Lower lobe of right lung (tissue), 2 donors: ENCODE data around the gene EFNB1. TPM values are rescaled to one million over a fixed set of nuclear protein-coding genes. Genes with fewer than 3 reads are reported as not detected.

Experiments used
- ATAC-seq, 2 donors: fragments of 200-7000 bp; cut with Tn5 transposase; one replicate each; pipeline ENCODE4 v1.9.1; 2020 to 2022; ENCODE audit warnings: mild to moderate bottlenecking in 2 of 2, moderate library complexity in 2 of 2
- DNase-seq: peaks from one replicate; pipeline ENCODE4 v3.0.0-alpha.2; 2020
- H3K27ac ChIP-seq: fragments of 200-600 bp; one replicate; pipeline ENCODE4 v1.8.0; 2022
- H3K27me3 ChIP-seq: fragments of 200-600 bp; one replicate; pipeline ENCODE4 v1.8.0; 2022; ENCODE audit warnings: low read depth
- H3K36me3 ChIP-seq: fragments of 200-600 bp; one replicate; pipeline ENCODE4 v1.8.0; 2022; ENCODE audit warnings: mild to moderate bottlenecking
- H3K4me1 ChIP-seq: fragments of 200-600 bp; one replicate; pipeline ENCODE4 v1.8.0; 2022
- H3K4me3 ChIP-seq: fragments of 200-600 bp; one replicate; pipeline ENCODE4 v1.8.0; 2022; ENCODE audit warnings: mild to moderate bottlenecking
- H3K9me3 ChIP-seq: fragments of 200-600 bp; one replicate; pipeline ENCODE4 v1.8.0; 2022
- intact Hi-C: fragments of 100-400 bp; cut with DNase I; formaldehyde crosslinking; loops from one replicate; pipeline ENCODE4 v1.11.0; 2022
- total RNA-seq: library from RNA; stranded (reverse); fragmentation: NEBNext Ultra II Directional; extraction: Animal tissue kit (Norgen Biotek cat#: 25700); gene quantifications from one replicate; pipeline ENCODE4 v1.2.1, GENCODE V29; 2021
- TF ChIP-seq, protein P1 (sequence below): fragments of 200-600 bp; IDR thresholded peaks from one replicate; pipeline ENCODE4 v1.8.0; 2022; ENCODE audit warnings: antibody characterized with exemption, mild to moderate bottlenecking
- donor health status: DM: no; HTN: yes; CAD: no; lungs with severe emphysema.

The EFNB1 gene
- total RNA-seq, 1 donor from 2014 or later: 36.5 TPM

DNA sequence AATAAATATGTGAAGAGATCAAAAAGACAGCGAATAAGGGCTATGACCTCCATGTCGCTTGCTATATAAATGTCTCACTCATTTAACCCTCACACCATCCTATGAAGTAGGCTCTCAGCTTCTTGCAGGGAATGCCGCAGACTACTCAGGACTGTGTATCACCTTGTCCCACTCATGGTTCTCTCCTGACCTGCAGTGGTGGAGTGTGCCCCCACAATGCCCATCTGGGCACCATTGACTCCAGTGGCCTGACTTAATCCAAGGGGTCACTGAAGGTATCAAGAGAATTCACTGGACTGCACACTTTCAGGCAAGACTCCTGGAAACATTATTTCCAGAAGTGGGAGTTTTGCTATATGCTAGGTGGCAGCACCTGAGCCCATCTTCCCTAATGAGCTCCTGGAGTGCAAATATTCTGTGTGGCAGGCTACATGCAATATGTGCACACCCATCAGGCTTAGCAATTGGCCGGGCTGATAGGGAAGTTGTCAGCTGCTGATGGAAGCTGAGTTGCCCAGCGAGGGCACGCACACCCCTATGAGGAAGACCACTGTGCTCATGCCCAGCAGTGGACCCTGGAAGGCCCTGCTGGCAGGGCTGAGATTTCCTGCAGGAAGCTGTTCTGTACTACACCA lies 8.2 kb upstream of the EFNB1 start:
- Histone ChIP-seq H3K4me1 (no peaks in the 10 kb centered on the region), H3K27me3 (no peaks in the 10 kb centered on the region), H3K4me3 (no peak overlapping the region), H3K27ac (no peak overlapping the region), H3K9me3 (no peaks in the 10 kb centered on the region), H3K36me3 (no peaks in the 10 kb centered on the region)
- intact Hi-C loops: no loop called here
- ATAC-seq (no peak), DNase-seq (no peak)
- TF ChIP-seq, protein P1, sequence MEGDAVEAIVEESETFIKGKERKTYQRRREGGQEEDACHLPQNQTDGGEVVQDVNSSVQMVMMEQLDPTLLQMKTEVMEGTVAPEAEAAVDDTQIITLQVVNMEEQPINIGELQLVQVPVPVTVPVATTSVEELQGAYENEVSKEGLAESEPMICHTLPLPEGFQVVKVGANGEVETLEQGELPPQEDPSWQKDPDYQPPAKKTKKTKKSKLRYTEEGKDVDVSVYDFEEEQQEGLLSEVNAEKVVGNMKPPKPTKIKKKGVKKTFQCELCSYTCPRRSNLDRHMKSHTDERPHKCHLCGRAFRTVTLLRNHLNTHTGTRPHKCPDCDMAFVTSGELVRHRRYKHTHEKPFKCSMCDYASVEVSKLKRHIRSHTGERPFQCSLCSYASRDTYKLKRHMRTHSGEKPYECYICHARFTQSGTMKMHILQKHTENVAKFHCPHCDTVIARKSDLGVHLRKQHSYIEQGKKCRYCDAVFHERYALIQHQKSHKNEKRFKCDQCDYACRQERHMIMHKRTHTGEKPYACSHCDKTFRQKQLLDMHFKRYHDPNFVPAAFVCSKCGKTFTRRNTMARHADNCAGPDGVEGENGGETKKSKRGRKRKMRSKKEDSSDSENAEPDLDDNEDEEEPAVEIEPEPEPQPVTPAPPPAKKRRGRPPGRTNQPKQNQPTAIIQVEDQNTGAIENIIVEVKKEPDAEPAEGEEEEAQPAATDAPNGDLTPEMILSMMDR: no peak

DNA sequence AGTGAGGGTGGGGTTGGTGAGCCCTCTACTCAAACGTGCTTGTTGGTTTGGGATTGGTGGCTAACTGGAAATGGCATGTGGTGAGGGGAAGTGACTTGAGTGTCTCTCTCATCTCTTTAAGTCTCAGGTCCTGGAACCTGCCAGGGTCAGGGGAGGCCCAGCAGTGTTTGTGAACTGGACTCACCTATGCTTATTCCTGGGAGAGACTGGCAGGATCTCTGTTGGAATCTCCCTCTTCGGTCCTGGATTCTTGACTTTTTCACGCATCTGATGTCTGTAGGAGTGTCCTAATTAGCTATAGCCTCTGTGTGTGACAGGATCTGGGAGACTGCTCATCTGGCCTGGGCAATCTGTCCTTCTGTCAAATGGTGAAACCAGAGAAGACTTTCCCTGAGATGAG lies 7.2 kb upstream of the EFNB1 start:
- no peak overlapping the region for H3K4me3 ChIP-seq
- no peak for DNase-seq
- H3K27ac ChIP-seq: no peak overlapping the region
- H3K4me1 ChIP-seq: no peaks in the 10 kb centered on the region
- TF ChIP-seq, protein P1: no peak
- no peak for ATAC-seq
- no peaks in the 10 kb centered on the region for H3K36me3 ChIP-seq
- H3K27me3 ChIP-seq: no peaks in the 10 kb centered on the region
- H3K9me3 ChIP-seq: no peaks in the 10 kb centered on the region
- intact Hi-C loops: no loop called here

DNA sequence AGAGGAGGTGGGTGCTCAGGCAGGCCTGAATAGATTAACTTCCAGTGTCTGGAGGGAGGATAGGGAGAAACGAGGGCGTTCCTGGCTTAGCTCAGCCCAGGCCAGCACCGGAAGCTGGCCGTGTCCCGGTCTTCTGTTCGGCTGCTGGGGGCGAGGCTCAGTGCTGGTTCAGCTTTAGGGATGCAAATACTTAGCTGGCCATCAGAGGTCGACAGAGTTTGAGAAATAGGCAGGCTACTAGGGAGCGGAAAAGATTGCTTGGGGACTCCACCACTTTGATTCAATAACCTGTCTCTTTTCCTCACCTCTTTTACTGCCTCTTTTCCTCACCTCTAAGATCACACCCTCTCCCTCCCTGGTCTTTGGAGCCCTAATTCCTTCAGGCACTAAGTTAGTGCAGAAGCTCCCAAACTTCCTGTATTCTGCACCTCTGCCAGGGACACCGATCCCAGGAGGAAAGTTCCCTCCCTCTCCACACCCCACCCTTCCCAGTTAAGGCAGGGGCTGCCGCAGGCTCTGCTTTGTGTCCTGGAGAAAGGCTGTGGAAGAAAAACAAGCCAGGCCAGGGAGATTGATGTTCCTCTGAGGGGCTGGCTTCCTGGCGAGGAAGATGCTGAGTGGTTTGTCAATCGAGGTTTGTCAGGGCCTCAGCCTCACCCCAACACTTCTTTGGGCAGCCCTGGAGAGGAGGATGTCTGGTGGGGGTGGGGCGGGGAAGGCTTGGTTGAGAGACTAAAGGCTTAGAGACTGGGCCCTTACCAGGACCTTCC lies 6.0 kb upstream of the EFNB1 start:
- Histone ChIP-seq H3K4me3 (no peak overlapping the region), H3K9me3 (no peaks in the 10 kb centered on the region), H3K36me3 (no peaks in the 10 kb centered on the region), H3K4me1 (no peaks in the 10 kb centered on the region), H3K27me3 (no peaks in the 10 kb centered on the region), H3K27ac (no peak overlapping the region)
- intact Hi-C loops: no loop called here
- DNase-seq (no peak), ATAC-seq (peak; percentile 58 to 71)
- TF ChIP-seq, protein P1: peak; percentile 46

DNA sequence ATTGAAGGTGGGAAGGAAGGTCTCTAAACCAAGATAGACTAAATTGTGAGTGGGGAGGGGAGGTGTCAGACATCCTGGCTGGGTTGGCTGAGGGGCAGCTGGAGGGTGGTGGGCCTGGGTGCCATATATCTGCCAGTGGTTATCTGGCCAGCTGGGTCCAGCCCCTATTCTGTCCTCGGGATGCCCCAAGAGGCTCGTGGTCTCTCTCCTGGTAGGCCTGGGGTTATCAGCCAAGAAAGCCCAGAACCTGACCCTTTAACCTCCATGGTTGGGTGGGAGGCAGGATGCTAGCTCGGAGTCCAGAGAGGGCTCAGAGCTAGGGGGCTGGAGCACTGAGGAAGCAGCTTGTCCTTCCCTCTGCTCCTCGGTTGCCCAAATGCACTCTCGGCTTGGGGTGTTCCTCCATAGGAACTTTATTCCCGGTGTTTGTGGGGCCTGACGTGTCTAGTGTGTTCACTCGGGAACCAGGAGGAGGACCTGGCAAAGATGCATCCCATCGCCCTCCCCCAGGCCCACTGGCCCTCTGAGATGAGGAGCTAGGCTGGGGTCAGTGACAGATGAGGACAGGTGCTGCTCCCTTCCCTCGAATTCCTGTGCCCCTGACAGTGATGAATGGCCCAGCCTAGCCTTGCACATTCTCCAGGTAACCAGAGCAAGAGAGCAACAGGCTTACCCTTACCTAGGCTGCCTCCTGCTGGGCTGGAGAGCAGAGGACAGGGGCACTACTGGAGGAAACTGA lies 5.2 kb upstream of the EFNB1 start:
- ATAC-seq (no peak), DNase-seq (no peak)
- Histone ChIP-seq H3K36me3 (no peaks in the 10 kb centered on the region), H3K4me3 (no peak overlapping the region), H3K9me3 (no peaks in the 10 kb centered on the region), H3K27me3 (no peaks in the 10 kb centered on the region), H3K4me1 (peaks cover 5% of the 10 kb centered on the region), H3K27ac (no peak overlapping the region)
- TF ChIP-seq, protein P1: no peak
- intact Hi-C loops: no loop called here

DNA sequence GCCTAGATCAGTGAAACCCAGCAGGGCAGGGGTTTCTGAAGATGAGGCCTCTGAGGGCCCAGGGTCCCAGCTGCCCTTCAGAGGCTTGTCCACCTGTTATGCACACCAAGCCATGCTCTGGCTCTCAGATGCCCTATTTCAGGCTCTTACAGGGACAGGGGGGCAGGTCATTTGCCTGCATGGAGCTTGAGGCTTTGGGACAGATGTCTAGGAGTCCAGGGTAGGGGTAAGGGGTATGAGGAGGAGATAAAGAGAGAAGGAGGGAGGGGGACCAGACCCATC lies 4.7 kb upstream of the EFNB1 start:
- Histone ChIP-seq H3K36me3 (no peaks in the 10 kb centered on the region), H3K27ac (no peak overlapping the region), H3K9me3 (no peaks in the 10 kb centered on the region), H3K4me1 (peaks cover 5% of the 10 kb centered on the region), H3K4me3 (no peak overlapping the region), H3K27me3 (no peaks in the 10 kb centered on the region)
- TF ChIP-seq, protein P1: no peak
- DNase-seq: no peak
- intact Hi-C loops: no loop called here
- no peak for ATAC-seq
